DOHH2 (cell line): Measurements from ENCODE around the gene HMCN2.
"Not testable (repeated sequence)": the region's sequence is repeated elsewhere in the genome, so short reads cannot be mapped to it uniquely, and the experiment has no call there.

Source experiments
- H3F3A ChIP-seq: fragments of 200-600 bp; sonication (generic), shearing (Covaris generic); 2 replicates; pipeline ENCODE4 v1.6.0; 2016; ENCODE audit warnings: antibody characterized with exemption, mild to moderate bottlenecking; ENCODE audit not compliant: control insufficient read depth, insufficient read depth
- H3K27ac ChIP-seq: fragments of 200-600 bp; sonication (generic); 2 replicates; pipeline ENCODE4 v1.5.1; 2014; ENCODE audit warnings: low read depth, mild to moderate bottlenecking, low read length, moderate library complexity
- H3K27me3 ChIP-seq: fragments of 200-600 bp; sonication (generic); 2 replicates; pipeline ENCODE4 v1.6.1; 2014; ENCODE audit warnings: mild to moderate bottlenecking, low read length, mixed read lengths; ENCODE audit not compliant: control insufficient read depth
- H3K36me3 ChIP-seq: fragments of 200-600 bp; sonication (generic); 2 replicates; pipeline ENCODE4 v1.6.1; 2014; ENCODE audit warnings: mild to moderate bottlenecking, low read length, moderate library complexity, mixed read lengths; ENCODE audit not compliant: control insufficient read depth
- H3K4me1 ChIP-seq: fragments of 200-600 bp; sonication (generic); 2 replicates; pipeline ENCODE4 v1.6.1; 2014; ENCODE audit warnings: mild to moderate bottlenecking, low read length, mixed read lengths; ENCODE audit not compliant: control insufficient read depth
- H3K4me2 ChIP-seq: fragments of 200-600 bp; sonication (generic); 2 replicates; pipeline ENCODE4 v1.6.0; 2014; ENCODE audit warnings: mild to moderate bottlenecking, low read length, moderate library complexity
- H3K4me3 ChIP-seq: fragments of 200-600 bp; sonication (generic); 2 replicates; pipeline ENCODE4 v1.5.1; 2014; ENCODE audit warnings: mild to moderate bottlenecking, low read length, mixed read lengths
- H3K79me2 ChIP-seq: fragments of 200-600 bp; sonication (generic); 2 replicates; pipeline ENCODE4 v1.6.1; 2014; ENCODE audit warnings: mild to moderate bottlenecking, low read length, mixed read lengths; ENCODE audit not compliant: control insufficient read depth
- H3K9me2 ChIP-seq: fragments of 200-600 bp; sonication (generic); replicated peaks from 2 replicates; pipeline ENCODE4 v1.6.1; 2014; ENCODE audit warnings: mild to moderate bottlenecking, low read length, mixed read lengths; ENCODE audit not compliant: control insufficient read depth
- H3K9me3 ChIP-seq: fragments of 200-600 bp; sonication (generic); 2 replicates; pipeline ENCODE4 v1.6.1; 2014; ENCODE audit warnings: antibody characterized with exemption, low read length, mixed read lengths; ENCODE audit not compliant: control insufficient read depth, insufficient read depth
- H4K20me1 ChIP-seq: fragments of 200-600 bp; sonication (generic); 2 replicates; pipeline ENCODE4 v1.6.0; 2014; ENCODE audit warnings: low read depth, mild to moderate bottlenecking, antibody characterized with exemption, low read length, moderate library complexity; ENCODE audit not compliant: control insufficient read depth, insufficient read depth
- CTCF ChIP-seq: fragments of 200-600 bp; sonication (generic); IDR thresholded peaks from one replicate; pipeline ENCODE4 v1.5.1; 2014; ENCODE audit warnings: antibody characterized with exemption, mild to moderate bottlenecking, low read depth, low read length; ENCODE audit not compliant: poor library complexity, severe bottlenecking
- EZH2phosphoT487 ChIP-seq: fragments of 200-600 bp; sonication (generic); IDR thresholded peaks from 2 replicates; pipeline ENCODE4 v1.6.1; 2017; ENCODE audit warnings: borderline replicate concordance, mild to moderate bottlenecking, antibody characterized with exemption, low read length, moderate library complexity, mixed read lengths

The HMCN2 gene

GRCh38 chr9:130255631-130256134 lies 9.9 kb upstream of the HMCN2 start:
- Histone ChIP-seq H3K4me1 (no peaks in the 10 kb centered on the region), H3K9me2 (no peaks in the 10 kb centered on the region), H3K4me2 (no peak overlapping the region), H3K27ac (no peak overlapping the region), H4K20me1 (no peaks in the 10 kb centered on the region), H3K79me2 (no peaks in the 10 kb centered on the region), H3K4me3 (no peak overlapping the region), H3K9me3 (no peaks in the 10 kb centered on the region), H3K27me3 (peaks cover 5% of the 10 kb centered on the region), H3K36me3 (no peaks in the 10 kb centered on the region), H3F3A (no peaks in the 10 kb centered on the region)
- TF ChIP-seq CTCF: no peak
- no peak for TF ChIP-seq EZH2phosphoT487

DNA sequence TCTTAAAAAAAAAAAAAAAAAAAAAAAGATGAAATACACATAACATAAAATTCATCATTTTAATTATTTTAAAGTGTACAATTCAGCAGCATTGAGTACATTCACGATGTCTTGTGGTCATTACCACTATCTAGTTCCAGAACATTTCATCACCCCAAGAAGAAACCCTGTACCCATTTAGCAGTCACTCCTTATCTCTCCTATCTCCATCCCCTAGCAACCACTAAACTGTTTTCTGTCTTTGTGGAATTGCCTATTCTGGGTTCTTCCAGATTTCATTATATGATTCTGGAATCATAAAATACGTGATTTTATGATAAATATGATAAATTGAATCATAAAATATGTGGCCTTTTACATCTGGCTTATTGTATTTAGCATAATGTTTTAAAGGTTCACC lies 8.9 kb upstream of the HMCN2 start:
- H3K79me2 ChIP-seq: no peaks in the 10 kb centered on the region
- H3K4me2 ChIP-seq: no peak overlapping the region
- no peaks in the 10 kb centered on the region for H3K36me3 ChIP-seq
- H3K9me2 ChIP-seq: no peaks in the 10 kb centered on the region
- no peaks in the 10 kb centered on the region for H3K4me1 ChIP-seq
- H3K4me3 ChIP-seq: no peak overlapping the region
- no peaks in the 10 kb centered on the region for H4K20me1 ChIP-seq
- no peak for TF ChIP-seq CTCF
- no peak for TF ChIP-seq EZH2phosphoT487
- H3F3A ChIP-seq: no peaks in the 10 kb centered on the region
- no peak overlapping the region for H3K27ac ChIP-seq
- H3K27me3 ChIP-seq: peaks cover 5% of the 10 kb centered on the region
- H3K9me3 ChIP-seq: no peaks in the 10 kb centered on the region

GRCh38 chr9:130258137-130258536 lies 7.4 kb upstream of the HMCN2 start:
- H3K4me3 ChIP-seq, H3K4me1 ChIP-seq, H3K27ac ChIP-seq, H3K9me3 ChIP-seq, H3K9me2 ChIP-seq, H4K20me1 ChIP-seq, H3K79me2 ChIP-seq, H3K36me3 ChIP-seq, H3K27me3 ChIP-seq, H3F3A ChIP-seq, H3K4me2 ChIP-seq: not testable (repeated sequence)

DNA sequence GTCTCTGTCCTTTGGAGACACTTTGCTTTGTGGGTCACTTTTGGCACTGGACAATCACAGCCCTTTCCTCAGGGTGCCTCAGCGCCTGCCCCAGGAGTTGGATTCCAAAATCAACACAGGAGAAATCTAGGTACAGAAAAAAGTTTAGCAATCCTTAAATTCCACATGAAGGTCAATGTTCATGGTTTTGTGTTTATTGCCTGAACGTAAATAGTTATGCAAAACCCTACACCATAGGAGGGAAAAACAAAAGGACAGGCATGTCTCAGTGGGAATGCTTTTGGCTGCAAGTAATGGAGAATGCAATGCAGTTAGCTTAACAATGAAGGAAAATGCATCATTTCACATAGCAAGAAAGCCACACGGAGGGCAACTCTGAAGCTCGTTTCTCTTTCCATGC lies 6.5 kb upstream of the HMCN2 start:
- Histone ChIP-seq H3K9me3 (no peaks in the 10 kb centered on the region), H3K79me2 (no peaks in the 10 kb centered on the region), H4K20me1 (no peaks in the 10 kb centered on the region), H3F3A (no peaks in the 10 kb centered on the region), H3K4me2 (no peak overlapping the region), H3K9me2 (no peaks in the 10 kb centered on the region), H3K27ac (no peak overlapping the region), H3K4me1 (no peaks in the 10 kb centered on the region), H3K36me3 (no peaks in the 10 kb centered on the region), H3K27me3 (peaks cover 18% of the 10 kb centered on the region), H3K4me3 (no peak overlapping the region)
- no peak for TF ChIP-seq CTCF
- no peak for TF ChIP-seq EZH2phosphoT487
